K562 (cell line): ENCODE data around the gene CHD5. TPM values are rescaled to one million over a fixed set of nuclear protein-coding genes. Genes with fewer than 3 reads are reported as not detected.

ENCODE experiments used
- CREB3L1 ChIP-seq: fragments of 450-650 bp; IDR thresholded peaks from 2 replicates; pipeline ENCODE4 v1.6.1; 2014; ENCODE audit warnings: low read depth, mild to moderate bottlenecking, moderate library complexity, borderline replicate concordance
- HNRNPH1 ChIP-seq: fragments of 200-400 bp; formaldehyde crosslinking; optimal IDR thresholded peaks from 2 replicates; pipeline ENCODE3; 2017; ENCODE audit warnings: low read depth, mild to moderate bottlenecking, low read length, moderate library complexity
- MAFF ChIP-seq: IDR thresholded peaks from 2 replicates; pipeline ENCODE4 v1.6.1; 2012; ENCODE audit warnings: low read length, improper control_type of control experiment
- MAX ChIP-seq: sonication (generic); formaldehyde crosslinking; IDR thresholded peaks from 2 replicates; pipeline ENCODE4 v1.9.0; 2022; ENCODE audit warnings: mild to moderate bottlenecking, missing genetic modification reagents
- ZBTB40 ChIP-seq, 2 experiments: fragments of 450-650 bp in 1 of 2; sonication (generic) in 1 of 2; formaldehyde crosslinking in 1 of 2; IDR thresholded peaks; 2 replicates each; pipeline versions ENCODE4 v1.7.1 to v1.9.0; 2016 to 2022; ENCODE audit warnings: inconsistent platforms in 1 of 2, mild to moderate bottlenecking in 1 of 2, missing genetic modification reagents in 1 of 2
- ZNF77 ChIP-seq: fragments of 250-450 bp; sonication (Bioruptor Pico); IDR thresholded peaks from 2 replicates; pipeline ENCODE4 v1.5.0; 2020
- ZSCAN32 ChIP-seq: fragments of 450-650 bp; formaldehyde crosslinking; IDR thresholded peaks from 2 replicates; pipeline ENCODE4 v1.4.0; 2020; ENCODE audit warnings: mild to moderate bottlenecking, moderate library complexity
- polyA plus RNA-seq, 8 experiments: library from polyadenylated mRNA; depleted of rRNA in 4 of 8; stranded (reverse) in 5 of 8; unstranded in 3 of 8; fragments of >200 nt; fragmentation: Nextera tagmentation in 2 of 8; fragmentation: Illumina TruSeq in 1 of 8; extraction: Ambion mirVana in 2 of 8; extraction: Trizol in 1 of 8; gene quantifications; 2 replicates each; pipeline versions ENCODE4 v1.2.1 to v1.2.3, GENCODE V29; 2011 to 2014; ENCODE audit warnings: inconsistent platforms in 1 of 8, missing spikeins in 1 of 8
- total RNA-seq, 7 experiments: library from RNA; depleted of rRNA in 6 of 7; stranded (reverse); fragments of >200 nt in 6 of 7; fragmentation: Illumina TruSeq in 2 of 7; extraction: Trizol in 2 of 7; gene quantifications; 2 replicates each; pipeline versions ENCODE4 v1.2.1 to v1.2.3, GENCODE V29; 2011 to 2021; ENCODE audit warnings: low replicate concordance in 1 of 7
- TF ChIP-seq, protein P1 (sequence below): sonication (generic); formaldehyde crosslinking; IDR thresholded peaks from 2 replicates; pipeline ENCODE4 v1.8.1; 2023; ENCODE audit warnings: mild to moderate bottlenecking, missing genetic modification reagents, moderate library complexity
- TF ChIP-seq, protein P2 (sequence below), 2 experiments: fragments of 450-650 bp in 1 of 2; sonication (generic) in 1 of 2; formaldehyde crosslinking; conservative IDR thresholded peaks; 2 replicates each; pipeline versions ENCODE4 v1.4.0 to v1.8.1; 2020 to 2022; ENCODE audit warnings: mild to moderate bottlenecking in 1 of 2, missing genetic modification reagents in 1 of 2

Gene CHD5
- total and polyA plus RNA-seq, 9 of the 15 experiments (the other 6 are each of a cell fraction or from before 2014, with no cell fraction given) = 0.03 to 0.52 (median 0.11) TPM; not detected in 2

DNA sequence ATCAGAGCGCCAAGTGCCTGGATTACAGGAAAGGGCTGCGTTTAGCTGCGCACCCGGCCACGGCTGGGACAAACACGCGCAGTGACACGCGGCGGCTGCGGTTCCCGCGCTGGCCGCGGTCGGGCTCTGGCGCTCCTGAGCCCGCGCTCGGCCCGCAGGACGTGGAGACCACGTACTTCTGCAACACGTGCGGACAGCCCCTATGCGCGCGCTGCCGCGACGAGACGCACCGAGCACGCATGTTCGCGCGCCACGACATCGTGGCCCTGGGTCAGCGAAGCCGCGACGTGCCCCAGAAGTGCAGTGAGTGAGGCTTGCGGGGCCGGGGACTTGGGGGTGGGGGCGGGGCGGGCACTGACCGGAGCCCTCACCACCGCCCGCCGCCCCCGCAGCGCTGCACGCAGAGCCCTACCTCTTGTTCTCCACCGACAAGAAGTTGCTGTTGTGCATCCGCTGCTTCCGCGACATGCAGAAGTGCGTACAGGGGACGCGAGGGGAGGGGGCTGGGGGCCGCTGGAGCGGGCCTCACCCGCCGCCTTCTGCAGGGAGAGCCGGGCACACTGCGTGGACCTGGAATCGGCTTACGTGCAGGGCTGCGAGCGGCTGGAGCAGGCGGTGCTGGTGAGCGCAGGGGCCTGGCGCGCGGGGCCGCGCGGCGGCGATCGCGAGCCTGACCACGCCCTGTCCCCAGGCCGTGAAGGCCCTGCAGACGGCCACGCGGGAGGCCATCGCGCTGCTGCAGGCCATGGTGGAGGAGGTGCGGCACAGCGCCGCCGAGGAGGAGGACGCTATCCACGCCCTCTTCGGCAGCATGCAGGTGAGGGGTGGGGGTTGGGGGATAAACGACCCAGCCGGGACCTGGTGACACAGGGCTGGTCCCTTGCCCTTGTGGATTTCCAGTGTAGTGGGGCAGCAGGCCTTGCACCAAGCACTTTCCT lies 28.9 kb upstream of the CHD5 start (continued):
- TF ChIP-seq CREB3L1 = peak; percentile 39; the same call in 1 of the 2 replicates
- no peak for TF ChIP-seq ZBTB40 (IDR thresholded peaks at IDR 0.05)
- no peak for TF ChIP-seq ZBTB40 (CRISPR knock-in tag; IDR thresholded peaks at IDR 0.05)
- no peak for TF ChIP-seq ZNF77 (CRISPR knock-in tag)
- TF ChIP-seq, protein P1, sequence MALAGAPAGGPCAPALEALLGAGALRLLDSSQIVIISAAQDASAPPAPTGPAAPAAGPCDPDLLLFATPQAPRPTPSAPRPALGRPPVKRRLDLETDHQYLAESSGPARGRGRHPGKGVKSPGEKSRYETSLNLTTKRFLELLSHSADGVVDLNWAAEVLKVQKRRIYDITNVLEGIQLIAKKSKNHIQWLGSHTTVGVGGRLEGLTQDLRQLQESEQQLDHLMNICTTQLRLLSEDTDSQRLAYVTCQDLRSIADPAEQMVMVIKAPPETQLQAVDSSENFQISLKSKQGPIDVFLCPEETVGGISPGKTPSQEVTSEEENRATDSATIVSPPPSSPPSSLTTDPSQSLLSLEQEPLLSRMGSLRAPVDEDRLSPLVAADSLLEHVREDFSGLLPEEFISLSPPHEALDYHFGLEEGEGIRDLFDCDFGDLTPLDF = peak; percentile 69
- TF ChIP-seq MAX (CRISPR knock-in tag) = peak; percentile 93
- no peak for TF ChIP-seq ZSCAN32 (CRISPR knock-in tag)
- no peak for TF ChIP-seq MAFF
- TF ChIP-seq, protein P2, sequence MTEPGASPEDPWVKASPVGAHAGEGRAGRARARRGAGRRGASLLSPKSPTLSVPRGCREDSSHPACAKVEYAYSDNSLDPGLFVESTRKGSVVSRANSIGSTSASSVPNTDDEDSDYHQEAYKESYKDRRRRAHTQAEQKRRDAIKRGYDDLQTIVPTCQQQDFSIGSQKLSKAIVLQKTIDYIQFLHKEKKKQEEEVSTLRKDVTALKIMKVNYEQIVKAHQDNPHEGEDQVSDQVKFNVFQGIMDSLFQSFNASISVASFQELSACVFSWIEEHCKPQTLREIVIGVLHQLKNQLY (CRISPR knock-in tag; conservative IDR thresholded peaks at IDR 0.05) = no peak
- TF ChIP-seq HNRNPH1 = no peak
